Epithelial cell of prostate (primary cell): ENCODE results near the gene NDUFV1.
"Not testable (repeated sequence)": the region's sequence is repeated elsewhere in the genome, so short reads cannot be mapped to it uniquely, and the experiment has no call there.

ENCODE experiments used
- DNase-seq: peaks from one replicate; pipeline ENCODE4 v3.0.0-alpha.2; 2011; ENCODE audit warnings: low read depth, low spot score
- H3K27ac ChIP-seq: fragments of 450-650 bp; 2 replicates; pipeline ENCODE4 v1.5.1; 2017; ENCODE audit warnings: mild to moderate bottlenecking

Gene NDUFV1

GRCh38 chr11:67649634-67650510 lies 43.1 kb downstream of the NDUFV1 start:
- DNase-seq, result no peak
- H3K27ac ChIP-seq, result no peak overlapping the region

DNA sequence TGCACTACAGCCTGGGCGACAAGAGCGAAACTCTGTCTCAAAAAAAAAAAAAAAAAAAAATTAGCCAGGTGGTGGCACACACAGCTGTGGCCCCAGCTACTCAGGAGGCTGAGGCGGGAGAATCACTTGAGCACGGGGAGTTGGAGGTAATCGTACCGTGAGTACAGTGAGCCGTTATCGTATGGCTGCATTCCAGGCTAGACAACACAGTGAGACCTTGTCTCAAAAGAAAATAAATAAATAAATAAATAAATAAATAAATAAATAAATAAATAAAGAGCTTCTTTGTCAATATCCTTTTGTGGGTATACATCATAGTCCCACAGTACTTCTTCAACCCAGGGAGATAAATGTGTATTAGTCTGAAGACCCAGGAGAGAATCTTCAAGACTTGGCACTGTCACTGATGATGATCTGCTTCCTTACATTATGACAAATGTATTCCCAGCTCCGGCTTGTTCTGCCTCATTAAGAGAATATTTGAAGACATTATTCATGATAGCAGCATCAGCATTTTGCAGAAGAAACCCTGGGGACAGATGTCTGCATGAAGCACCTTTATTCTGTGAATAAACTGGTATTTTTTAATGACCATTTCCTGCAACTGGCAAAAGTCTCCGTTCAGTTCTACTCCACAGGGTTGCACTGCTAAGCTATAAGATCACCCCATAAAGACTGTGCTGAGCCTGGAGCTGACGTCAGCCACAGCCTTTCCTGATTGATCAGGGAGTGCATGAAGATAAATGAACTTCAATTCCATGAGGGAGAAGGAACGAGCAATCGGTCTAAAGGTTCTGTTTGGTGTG lies 45.4 kb downstream of the NDUFV1 start:
- no peak for DNase-seq

DNA sequence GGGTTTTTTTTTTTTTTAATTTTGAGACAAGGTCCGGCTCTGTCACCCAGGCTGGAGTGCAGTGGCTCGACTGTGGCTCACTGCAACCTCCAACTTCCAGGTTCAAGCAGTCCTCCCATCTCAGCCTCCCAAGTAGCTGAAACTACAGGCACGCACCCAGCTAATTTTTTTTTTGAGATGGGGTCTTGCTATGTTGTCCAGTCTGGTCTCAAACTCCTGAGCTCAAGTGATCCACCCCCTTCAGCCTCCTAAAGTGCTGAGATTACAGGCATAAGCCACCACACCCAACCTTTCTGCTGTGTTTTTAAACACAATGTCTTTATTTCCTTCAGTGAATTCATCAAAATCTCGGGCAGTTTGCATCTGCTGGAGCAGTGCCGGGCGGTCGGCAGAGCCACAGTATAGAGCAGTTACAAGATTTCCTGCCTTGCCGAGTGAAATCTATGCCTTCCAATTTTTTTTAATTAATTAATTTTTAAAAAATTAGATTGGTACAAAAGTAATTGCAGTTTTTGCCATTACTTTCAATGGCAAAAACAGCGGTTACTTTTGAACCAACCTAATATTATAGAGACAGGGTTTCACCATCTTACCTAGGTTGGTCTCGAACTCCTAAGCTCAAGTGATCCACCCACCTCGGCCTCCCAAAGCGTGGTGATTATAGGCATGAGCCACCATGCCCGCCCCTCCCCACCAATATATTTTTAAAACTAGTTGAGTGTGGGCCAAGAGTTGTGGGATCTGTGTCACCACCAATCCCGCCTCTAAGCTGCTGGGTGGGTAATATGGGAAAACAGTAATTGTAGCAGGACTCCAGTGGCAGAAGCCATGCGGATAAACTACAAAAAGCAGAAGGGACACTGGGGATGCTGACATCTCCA lies 46.5 kb downstream of the NDUFV1 start:
- H3K27ac ChIP-seq, result no peak overlapping the region
- DNase-seq, result no peak

More for the DNA sequence above, 45.4 kb downstream of the NDUFV1 start:
- no peak overlapping the region for H3K27ac ChIP-seq

GRCh38 chr11:67654225-67654624 lies 47.5 kb downstream of the NDUFV1 start:
- H3K27ac ChIP-seq, result no peak overlapping the region
- no peak for DNase-seq

DNA sequence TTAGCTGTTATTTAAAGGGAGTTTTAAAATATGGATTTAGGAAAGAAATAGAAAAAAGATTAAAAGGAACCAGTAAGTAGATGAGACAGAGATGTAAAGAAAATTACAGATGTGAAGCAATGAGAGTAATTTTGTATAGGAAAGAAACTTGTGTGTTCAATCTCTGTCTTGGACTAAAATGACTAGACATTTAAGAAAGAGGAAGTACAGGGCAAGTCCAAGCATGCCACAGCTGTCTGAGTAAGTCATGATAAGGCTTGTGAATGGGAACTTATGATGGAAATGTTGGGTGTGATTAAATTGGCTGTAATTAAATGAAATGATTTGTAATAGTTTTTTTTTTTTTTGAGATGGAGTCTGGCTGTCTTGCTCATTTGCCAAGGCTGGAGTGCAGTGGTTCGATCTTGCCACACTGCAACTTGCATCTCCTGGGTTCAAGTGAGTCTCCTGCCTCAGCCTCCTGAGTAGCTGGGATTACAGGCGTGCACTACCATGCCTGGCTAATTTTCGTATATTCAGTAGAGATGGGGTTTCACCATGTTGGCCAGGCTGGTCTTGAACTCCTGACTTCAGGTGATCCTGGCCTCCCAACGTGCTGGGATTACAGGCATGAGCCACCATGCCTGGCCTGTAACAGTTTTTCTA lies 49.7 kb downstream of the NDUFV1 start:
- H3K27ac ChIP-seq, result peak overlapping the region; percentile 80
- peak; percentile 89 for DNase-seq

- peak overlapping the region; percentile 80 for H3K27ac ChIP-seq
- no peak for DNase-seq
Observed at GRCh38 chr11:67657300-67657699, 50.6 kb downstream of the NDUFV1 start.

DNA sequence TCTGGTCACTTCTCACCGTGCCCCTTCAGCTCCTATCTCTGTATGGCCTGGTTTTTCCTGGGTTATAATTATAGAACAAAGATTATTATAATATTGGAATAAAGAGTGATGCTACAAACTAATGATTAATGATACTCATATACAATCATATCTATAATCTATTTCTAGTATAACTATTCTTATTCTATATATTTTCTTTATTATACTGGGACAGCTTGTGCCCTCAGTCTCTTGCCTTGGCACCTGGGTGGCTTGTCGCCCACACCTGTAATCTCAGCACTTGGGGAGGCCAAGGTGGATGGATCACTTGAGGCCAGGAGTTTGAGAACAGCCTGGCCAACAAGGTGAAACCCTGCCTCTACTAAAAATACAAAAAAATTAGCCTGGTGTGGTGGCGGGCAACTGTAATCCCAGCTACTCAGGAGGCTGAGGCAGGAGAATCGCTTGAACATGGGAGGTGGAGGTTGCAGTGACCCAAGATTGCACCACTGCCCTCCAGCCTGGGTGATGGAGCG lies 53.0 kb downstream of the NDUFV1 start:
- H3K27ac ChIP-seq, DNase-seq: not testable (repeated sequence)

- not testable (repeated sequence) for DNase-seq, H3K27ac ChIP-seq
Observed at GRCh38 chr11:67660752-67661151, 54.0 kb downstream of the NDUFV1 start.
